B cell (primary cell): ENCODE measurements around the gene SRSF1. TPM values are rescaled to one million over a fixed set of nuclear protein-coding genes. Genes with fewer than 3 reads are reported as not detected.

Experiments
- ATAC-seq: fragments of 200-7000 bp; cut with Tn5 transposase; one replicate; pipeline ENCODE4 v1.10.0; 2021; ENCODE audit warnings: low read depth, mild to moderate bottlenecking, moderate number of reproducible peaks, moderate library complexity
- CTCF ChIA-PET: fragments of 350-600 bp; sonication (Branson Sonifier 250); formaldehyde crosslinking; loops from one replicate; lab custom pipeline; 2021; ENCODE audit warnings: antibody characterized with exemption, inconsistent platforms; lab: Charles Lee
- POLR2A ChIA-PET: fragments of 350-600 bp; sonication (Branson Sonifier 250); formaldehyde crosslinking; loops from one replicate; lab custom pipeline; 2021; ENCODE audit warnings: antibody characterized with exemption; lab: Charles Lee
- DNase-seq: peaks from one replicate; pipeline ENCODE4 v3.0.0; 2013
- H2AFZ ChIP-seq: 2 replicates; pipeline ENCODE4 v1.6.1; 2012; ENCODE audit warnings: mild to moderate bottlenecking, low read depth, low read length; ENCODE audit not compliant: insufficient read depth, poor library complexity, severe bottlenecking
- H3K27ac ChIP-seq, 2 donors: 1 replicate in 1 of 2; 2 replicates in 1 of 2; pipeline ENCODE4 v1.5.1; 2012 to 2013; ENCODE audit warnings: low read length in 2 of 2, mild to moderate bottlenecking in 2 of 2, moderate library complexity in 1 of 2
- H3K27me3 ChIP-seq, 4 experiments: fragments of 200-600 bp in 1 of 4; sonication (generic) in 1 of 4; replicated peaks in 1 of 4; 1 replicate in 2 of 4; 2 replicates in 2 of 4; pipeline versions ENCODE4 v1.6.1 to v1.7.0; 2013 to 2016; ENCODE audit warnings: low read length in 3 of 4, mild to moderate bottlenecking in 2 of 4, mixed read lengths in 1 of 4, moderate library complexity in 1 of 4; ENCODE audit not compliant: insufficient read depth in 4 of 4, control insufficient read depth in 3 of 4; ENCODE audit errors: control extremely low read depth in 1 of 4
- H3K36me3 ChIP-seq, 2 experiments: replicated peaks in 1 of 2; 1 replicate in 1 of 2; 2 replicates in 1 of 2; pipeline versions ENCODE4 v1.6.1 to v1.7.1; 2013; ENCODE audit warnings: low read length in 1 of 2; ENCODE audit not compliant: insufficient read depth in 2 of 2, control insufficient read depth in 1 of 2; ENCODE audit errors: control extremely low read depth in 1 of 2, extremely low read depth in 1 of 2
- H3K4me1 ChIP-seq, 2 donors: fragments of 200-600 bp in 1 of 2; sonication (generic) in 1 of 2; 1 replicate in 1 of 2; 2 replicates in 1 of 2; pipeline versions ENCODE4 v1.5.1 to v1.6.1; 2013 to 2017; ENCODE audit warnings: low read length in 2 of 2; ENCODE audit not compliant: control insufficient read depth in 2 of 2, insufficient read depth in 2 of 2
- H3K4me2 ChIP-seq: replicated peaks from 2 replicates; pipeline ENCODE3; 2012; ENCODE audit warnings: mild to moderate bottlenecking, low read depth, low read length; ENCODE audit not compliant: poor library complexity, severe bottlenecking
- H3K4me3 ChIP-seq, 5 experiments: fragments of 200-600 bp in 1 of 5; sonication (generic) in 1 of 5; 1 replicate in 3 of 5; 2 replicates in 2 of 5; pipeline versions ENCODE4 v1.5.1 to v1.7.0; 2011 to 2016; ENCODE audit warnings: low read length in 4 of 5, mild to moderate bottlenecking in 4 of 5, low read depth in 2 of 5, control low read depth in 1 of 5, moderate library complexity in 1 of 5; ENCODE audit not compliant: insufficient read depth in 1 of 5; ENCODE audit errors: control extremely low read depth in 1 of 5, extremely low read depth in 1 of 5
- H3K79me2 ChIP-seq: fragments of 200-600 bp; sonication (generic); one replicate; pipeline ENCODE4 v1.6.0; 2016; ENCODE audit warnings: low read length; ENCODE audit not compliant: control insufficient read depth, insufficient read depth
- H3K9ac ChIP-seq: fragments of 200-600 bp; sonication (generic); 2 replicates; pipeline ENCODE4 v1.6.1; 2017; ENCODE audit warnings: mild to moderate bottlenecking, low read length, moderate library complexity
- H3K9me3 ChIP-seq, 3 donors: one replicate each; pipeline versions ENCODE4 v1.6.1 to v1.7.1; 2013; ENCODE audit warnings: low read length in 2 of 3; ENCODE audit not compliant: control insufficient read depth in 2 of 3, insufficient read depth in 1 of 3; ENCODE audit errors: control extremely low read depth in 1 of 3
- H4K20me1 ChIP-seq: 2 replicates; pipeline ENCODE4 v1.6.0; 2012; ENCODE audit warnings: mild to moderate bottlenecking, low read length; ENCODE audit not compliant: insufficient read depth, control insufficient read depth, poor library complexity, severe bottlenecking
- H3K27ac Mint-ChIP-seq: one replicate; pipeline ENCODE4 v1.8.0; 2021; ENCODE audit warnings: mixed read lengths
- H3K27me3 Mint-ChIP-seq: one replicate; pipeline ENCODE4 v1.8.0; 2021; ENCODE audit warnings: mixed read lengths
- H3K4me1 Mint-ChIP-seq: one replicate; pipeline ENCODE4 v1.8.0; 2021; ENCODE audit warnings: mixed read lengths
- H3K4me3 Mint-ChIP-seq: one replicate; pipeline ENCODE4 v1.8.0; 2021; ENCODE audit warnings: mixed read lengths
- H3K9me3 Mint-ChIP-seq: one replicate; pipeline ENCODE4 v1.8.0; 2022; ENCODE audit warnings: mixed read lengths; ENCODE audit not compliant: insufficient read depth
- CTCF ChIP-seq: fragments of 200-600 bp; IDR thresholded peaks from one replicate; pipeline ENCODE4 v1.8.0; 2022; ENCODE audit warnings: antibody characterized with exemption, mild to moderate bottlenecking
- EZH2 ChIP-seq: IDR thresholded peaks from 2 replicates; pipeline ENCODE4 v1.6.1; 2012; ENCODE audit warnings: borderline replicate concordance, low read depth, mild to moderate bottlenecking, moderate library complexity, low read length; ENCODE audit not compliant: insufficient read depth, poor library complexity, severe bottlenecking
- WGBS: methylation state at CpG from one replicate; pipeline ENCODE4 v1.1.5; 2013; ENCODE audit warnings: missing lambda C conversion rate; ENCODE audit not compliant: insufficient coverage; 5-methylcytosine and 5-hydroxymethylcytosine counted together
- intact Hi-C: fragments of 100-400 bp; cut with micrococcal nuclease; formaldehyde crosslinking; loops from one replicate; pipeline ENCODE4 v1.10.0; 2022
- polyA plus RNA-seq: library from polyadenylated mRNA; depleted of rRNA; stranded (reverse); fragments of >200 nt; gene quantifications from 2 replicates; pipeline ENCODE4 v1.2.3, GENCODE V29; 2012
- total RNA-seq, 2 donors: library from RNA; stranded (reverse); fragments of 120-200 nt in 1 of 2; gene quantifications; 1 replicate in 1 of 2; 2 replicates in 1 of 2; pipeline versions ENCODE4 v1.2.3 to v1.2.4, GENCODE V29; 2013 to 2022

Gene SRSF1
- total and polyA plus RNA-seq, 2 donors (not counting 1 experiment from before 2014, with no cell fraction given) = 163 to 250 TPM

DNA sequence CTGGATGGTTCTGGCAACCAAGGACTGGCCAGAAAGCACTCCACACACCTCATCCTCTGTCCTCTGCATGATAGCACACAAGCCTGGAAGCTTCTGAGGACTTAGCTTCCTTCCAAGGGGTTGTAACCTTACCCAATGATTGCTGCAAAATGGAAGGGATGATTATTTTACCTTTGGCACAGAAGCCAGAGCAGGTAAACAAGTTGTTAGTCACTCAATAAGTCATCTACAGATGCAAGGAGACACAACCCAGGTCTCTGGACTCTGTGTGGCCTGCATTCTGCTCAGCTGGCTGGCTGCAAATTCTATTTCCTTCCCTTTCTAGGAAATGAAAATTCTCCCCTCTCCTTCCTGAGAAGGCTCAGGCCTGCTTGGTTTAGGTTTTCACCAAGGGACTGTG is 49.4 kb upstream of the SRSF1 start:
- Mint-ChIP-seq H3K9me3 (no peaks in the 10 kb centered on the region), H3K27me3 (peaks cover 27% of the 10 kb centered on the region), H3K4me1 (no peaks in the 10 kb centered on the region), H3K4me3 (no peak overlapping the region), H3K27ac (no peak overlapping the region)
- POLR2A ChIA-PET = interaction anchor here (0.7 kb wide), 1 partner anchor 12 kb away, joined by 3 read pairs; no protein-coding TSS in a partner anchor
- H2AFZ ChIP-seq = no peak overlapping the region
- no peaks in the 10 kb centered on the region for H3K27me3 ChIP-seq
- no peak for DNase-seq
- H3K79me2 ChIP-seq = no peaks in the 10 kb centered on the region
- H3K9me3 ChIP-seq = no peaks in the 10 kb centered on the region
- no peak for TF ChIP-seq CTCF
- no peak for TF ChIP-seq EZH2
- H3K36me3 ChIP-seq = no peaks in the 10 kb centered on the region
- intact Hi-C loops = no loop called here
- H3K9ac ChIP-seq = no peak overlapping the region
- no peak overlapping the region for H3K4me2 ChIP-seq
- no peak overlapping the region for H3K27ac ChIP-seq
- no peak for ATAC-seq
- CTCF ChIA-PET = no interaction called here
- no peak overlapping the region for H3K4me3 ChIP-seq
- no peaks in the 10 kb centered on the region for H4K20me1 ChIP-seq
- H3K4me1 ChIP-seq = no peaks in the 10 kb centered on the region

DNA sequence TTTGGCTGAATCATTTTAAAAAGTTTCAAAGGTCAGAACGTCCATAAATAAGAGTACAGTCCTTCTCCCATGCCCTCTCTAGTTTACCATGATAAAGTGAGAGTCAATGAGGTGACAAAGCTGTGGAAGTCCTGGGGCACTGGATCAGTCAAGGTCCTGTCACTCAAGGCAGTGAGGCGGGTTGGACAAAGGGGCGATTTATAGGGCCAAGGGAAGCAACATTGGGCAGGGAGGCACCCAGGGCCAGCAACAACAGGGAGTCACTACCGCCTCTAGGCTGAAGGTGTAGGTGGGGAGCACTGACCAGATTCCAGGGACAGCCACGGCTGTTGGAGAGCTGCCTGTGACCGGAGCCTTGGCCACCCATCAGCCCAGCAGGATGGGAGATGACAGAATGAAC is 47.6 kb upstream of the SRSF1 start:
- H3K4me3 Mint-ChIP-seq = no peak overlapping the region
- POLR2A ChIA-PET = no interaction called here

More for the DNA sequence above, 47.6 kb upstream of the SRSF1 start:
- Histone ChIP-seq H3K9me3 (no peaks in the 10 kb centered on the region), H3K36me3 (no peaks in the 10 kb centered on the region), H3K27me3 (no peaks in the 10 kb centered on the region), H4K20me1 (no peaks in the 10 kb centered on the region), H3K9ac (no peak overlapping the region), H3K4me2 (no peak overlapping the region), H3K4me3 (no peak overlapping the region), H3K4me1 (no peaks in the 10 kb centered on the region), H2AFZ (no peak overlapping the region), H3K27ac (no peak overlapping the region), H3K79me2 (no peaks in the 10 kb centered on the region)
- Mint-ChIP-seq H3K9me3 (no peaks in the 10 kb centered on the region), H3K27me3 (peaks cover 35% of the 10 kb centered on the region), H3K4me1 (no peaks in the 10 kb centered on the region), H3K27ac (no peak overlapping the region)
- CTCF ChIA-PET = interaction anchor here (1.1 kb wide), 1 partner anchor 58 kb away, joined by 3 read pairs; no protein-coding TSS in a partner anchor
- no peak for DNase-seq
- intact Hi-C loops = no loop called here
- no peak for TF ChIP-seq CTCF
- no peak for TF ChIP-seq EZH2
- ATAC-seq = no peak
- 90% methylated on average over 5 of the region's 6 CpGs for WGBS
